PC-3 (cell line): ENCODE measurements around the gene ERCC5. TPM values are rescaled to one million over a fixed set of nuclear protein-coding genes. Genes with fewer than 3 reads are reported as not detected.

Experiments
- ATAC-seq: fragments of 200-7000 bp; cut with Tn5 transposase; 2 replicates; pipeline ENCODE4 v1.9.1; 2020; ENCODE audit warnings: mild to moderate bottlenecking, moderate library complexity
- BruUV-seq: library from RNA; stranded (reverse); fragments of 400-500 nt; replicated peaks from 2 replicates; lab custom pipeline; 2021; lab: Mats Ljungman, UMichigan
- CTCF ChIA-PET: fragments of 300-600 bp; sonication (Branson Sonifier 250); formaldehyde crosslinking; loops from one replicate; lab custom pipeline; 2022; ENCODE audit warnings: antibody characterized with exemption; lab: Charles Lee
- POLR2A ChIA-PET: fragments of 300-600 bp; sonication (Branson Sonifier 250); formaldehyde crosslinking; loops from one replicate; lab custom pipeline; 2022; ENCODE audit warnings: antibody characterized with exemption; ENCODE audit not compliant: unreplicated experiment; lab: Charles Lee
- DNase-seq: peaks from one replicate; pipeline ENCODE4 v3.0.0-alpha.2; 2015
- H2AFZ ChIP-seq: fragments of 300-600 bp; sonication (generic); 2 replicates; pipeline ENCODE4 v1.6.0; 2016; ENCODE audit warnings: antibody characterized with exemption, low read length
- H3F3A ChIP-seq: fragments of 300-600 bp; sonication (generic); one replicate; pipeline ENCODE4 v1.6.0; 2017; ENCODE audit warnings: antibody characterized with exemption, low read length, control low read depth, mild to moderate bottlenecking; ENCODE audit not compliant: unreplicated experiment
- H3K27ac ChIP-seq: fragments of 300-600 bp; sonication (generic); 2 replicates; pipeline ENCODE4 v1.5.1; 2016; ENCODE audit warnings: mild to moderate bottlenecking, low read length
- H3K27me3 ChIP-seq: fragments of 300-600 bp; sonication (generic); 2 replicates; pipeline ENCODE4 v1.6.1; 2016; ENCODE audit warnings: low read length, mixed read lengths
- H3K36me3 ChIP-seq: fragments of 300-600 bp; sonication (generic); 2 replicates; pipeline ENCODE4 v1.6.1; 2016; ENCODE audit warnings: low read depth, mixed run types, low read length, mixed read lengths
- H3K4me1 ChIP-seq: fragments of 300-600 bp; sonication (generic); 2 replicates; pipeline ENCODE4 v1.5.1; 2016; ENCODE audit warnings: low read length; ENCODE audit not compliant: insufficient read depth
- H3K4me2 ChIP-seq: fragments of 300-600 bp; sonication (generic); 2 replicates; pipeline ENCODE4 v1.6.0; 2016; ENCODE audit warnings: low read length
- H3K4me3 ChIP-seq: fragments of 300-600 bp; sonication (generic); 2 replicates; pipeline ENCODE4 v1.5.1; 2016; ENCODE audit warnings: mild to moderate bottlenecking, low read length, mixed read lengths
- H3K79me2 ChIP-seq: fragments of 300-600 bp; sonication (generic); 2 replicates; pipeline ENCODE4 v1.6.1; 2017; ENCODE audit warnings: low read length, mixed read lengths
- H3K9ac ChIP-seq: fragments of 300-600 bp; sonication (generic); 2 replicates; pipeline ENCODE4 v1.6.0; 2016; ENCODE audit warnings: mild to moderate bottlenecking, low read length
- H3K9me2 ChIP-seq: fragments of 300-600 bp; sonication (generic); replicated peaks from 2 replicates; pipeline ENCODE4 v1.6.1; 2016; ENCODE audit warnings: mixed run types, low read length, mixed read lengths
- H3K9me3 ChIP-seq: fragments of 300-600 bp; sonication (generic); 2 replicates; pipeline ENCODE4 v1.6.1; 2016; ENCODE audit warnings: low read length, mixed read lengths
- H4K20me1 ChIP-seq: fragments of 300-600 bp; sonication (generic); 2 replicates; pipeline ENCODE4 v1.6.1; 2016; ENCODE audit warnings: low read length, mixed read lengths
- EZH2 ChIP-seq: fragments of 300-600 bp; sonication (generic); IDR thresholded peaks from one replicate; pipeline ENCODE4 v1.6.1; 2017; ENCODE audit warnings: antibody characterized with exemption, mild to moderate bottlenecking, low read length; ENCODE audit not compliant: unreplicated experiment
- EZH2phosphoT487 ChIP-seq: fragments of 300-600 bp; sonication (generic); IDR thresholded peaks from 2 replicates; pipeline ENCODE4 v1.6.1; 2018; ENCODE audit warnings: mild to moderate bottlenecking, antibody characterized with exemption, low read length, borderline replicate concordance
- intact Hi-C: fragments of 100-400 bp; cut with micrococcal nuclease; formaldehyde crosslinking; loops from 2 replicates; pipeline ENCODE4 v1.9.0; 2023
- total RNA-seq: library from RNA; depleted of rRNA; stranded (reverse); fragments of >200 nt; gene quantifications from 2 replicates; pipeline ENCODE4 v1.2.3, GENCODE V29; 2014
- TF ChIP-seq, protein P1 (sequence below): fragments of 300-600 bp; sonication (generic); conservative IDR thresholded peaks from 2 replicates; pipeline ENCODE4 v1.5.1; 2017; ENCODE audit warnings: antibody characterized with exemption, low read depth, mild to moderate bottlenecking, low read length

ERCC5 gene
- total RNA-seq, 1 experiment from 2014 or later = 19.3 TPM

DNA sequence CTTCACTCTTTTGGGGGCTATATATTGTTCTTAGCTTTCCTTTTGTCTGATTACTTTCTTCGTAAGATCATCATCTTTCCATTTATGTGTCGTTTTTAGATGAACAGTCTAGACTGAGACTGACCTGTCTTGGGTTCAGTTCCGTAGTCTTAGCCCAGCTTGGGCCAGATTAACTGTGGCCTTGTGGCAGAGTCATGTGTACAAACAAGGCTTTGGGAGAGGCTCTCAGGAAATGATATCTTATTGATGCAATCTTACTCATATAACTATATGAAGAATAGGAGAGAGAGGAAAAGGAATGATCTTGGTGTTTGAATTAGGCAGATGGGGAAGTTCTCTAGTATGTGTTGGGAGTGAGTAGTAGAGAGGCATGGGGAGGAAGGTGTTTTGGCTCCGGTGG is 6.8 kb upstream of the ERCC5 start:
- Histone ChIP-seq H3K27ac (no peak overlapping the region), H3K9ac (no peak overlapping the region), H3K9me2 (no peaks in the 10 kb centered on the region), H2AFZ (no peak overlapping the region), H3K36me3 (no peaks in the 10 kb centered on the region), H3K4me2 (no peak overlapping the region), H3K4me1 (no peaks in the 10 kb centered on the region), H4K20me1 (no peaks in the 10 kb centered on the region), H3K79me2 (no peaks in the 10 kb centered on the region), H3K27me3 (no peaks in the 10 kb centered on the region), H3K9me3 (no peaks in the 10 kb centered on the region), H3K4me3 (no peak overlapping the region), H3F3A (no peaks in the 10 kb centered on the region)
- BruUV-seq = no TSS peak
- intact Hi-C loops = no loop called here
- ATAC-seq (peak; percentile 56), DNase-seq (no peak)
- ChIA-PET POLR2A (no interaction called here), CTCF (no interaction called here)
- no peak for TF ChIP-seq EZH2phosphoT487
- TF ChIP-seq EZH2 = no peak
- TF ChIP-seq, protein P1, sequence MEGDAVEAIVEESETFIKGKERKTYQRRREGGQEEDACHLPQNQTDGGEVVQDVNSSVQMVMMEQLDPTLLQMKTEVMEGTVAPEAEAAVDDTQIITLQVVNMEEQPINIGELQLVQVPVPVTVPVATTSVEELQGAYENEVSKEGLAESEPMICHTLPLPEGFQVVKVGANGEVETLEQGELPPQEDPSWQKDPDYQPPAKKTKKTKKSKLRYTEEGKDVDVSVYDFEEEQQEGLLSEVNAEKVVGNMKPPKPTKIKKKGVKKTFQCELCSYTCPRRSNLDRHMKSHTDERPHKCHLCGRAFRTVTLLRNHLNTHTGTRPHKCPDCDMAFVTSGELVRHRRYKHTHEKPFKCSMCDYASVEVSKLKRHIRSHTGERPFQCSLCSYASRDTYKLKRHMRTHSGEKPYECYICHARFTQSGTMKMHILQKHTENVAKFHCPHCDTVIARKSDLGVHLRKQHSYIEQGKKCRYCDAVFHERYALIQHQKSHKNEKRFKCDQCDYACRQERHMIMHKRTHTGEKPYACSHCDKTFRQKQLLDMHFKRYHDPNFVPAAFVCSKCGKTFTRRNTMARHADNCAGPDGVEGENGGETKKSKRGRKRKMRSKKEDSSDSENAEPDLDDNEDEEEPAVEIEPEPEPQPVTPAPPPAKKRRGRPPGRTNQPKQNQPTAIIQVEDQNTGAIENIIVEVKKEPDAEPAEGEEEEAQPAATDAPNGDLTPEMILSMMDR = no peak

DNA sequence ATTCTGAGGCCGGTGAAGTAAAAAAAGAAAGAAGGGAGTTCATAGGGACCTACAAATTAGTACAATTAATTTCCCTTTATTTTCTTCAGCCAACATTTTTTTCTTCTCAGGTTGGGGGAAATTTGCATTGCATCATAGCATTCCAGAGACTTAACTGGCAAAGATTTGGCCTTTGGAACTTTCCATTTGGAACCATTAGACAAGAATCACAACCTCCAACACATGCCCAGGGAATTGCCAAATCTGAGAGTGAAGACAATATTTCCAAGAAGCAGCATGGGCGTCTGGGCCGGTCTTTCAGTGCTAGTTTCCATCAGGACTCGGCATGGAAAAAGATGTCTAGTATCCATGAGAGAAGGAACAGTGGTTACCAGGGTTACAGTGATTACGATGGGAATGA is 6.4 kb upstream of the ERCC5 start:
- Histone ChIP-seq H3K9me3 (no peaks in the 10 kb centered on the region), H3K4me1 (no peaks in the 10 kb centered on the region), H3K4me3 (no peak overlapping the region), H3K36me3 (no peaks in the 10 kb centered on the region), H3K79me2 (no peaks in the 10 kb centered on the region), H3K9me2 (no peaks in the 10 kb centered on the region), H3F3A (no peaks in the 10 kb centered on the region), H3K27ac (no peak overlapping the region), H3K27me3 (no peaks in the 10 kb centered on the region), H3K4me2 (no peak overlapping the region), H4K20me1 (no peaks in the 10 kb centered on the region), H2AFZ (no peak overlapping the region), H3K9ac (no peak overlapping the region)
- BruUV-seq = no TSS peak
- TF ChIP-seq EZH2 = no peak
- TF ChIP-seq EZH2phosphoT487 = no peak
- TF ChIP-seq, protein P1 = no peak
- intact Hi-C loops = no loop called here
- CTCF ChIA-PET = no interaction called here
- POLR2A ChIA-PET = no interaction called here
- ATAC-seq (no peak), DNase-seq (no peak)

DNA sequence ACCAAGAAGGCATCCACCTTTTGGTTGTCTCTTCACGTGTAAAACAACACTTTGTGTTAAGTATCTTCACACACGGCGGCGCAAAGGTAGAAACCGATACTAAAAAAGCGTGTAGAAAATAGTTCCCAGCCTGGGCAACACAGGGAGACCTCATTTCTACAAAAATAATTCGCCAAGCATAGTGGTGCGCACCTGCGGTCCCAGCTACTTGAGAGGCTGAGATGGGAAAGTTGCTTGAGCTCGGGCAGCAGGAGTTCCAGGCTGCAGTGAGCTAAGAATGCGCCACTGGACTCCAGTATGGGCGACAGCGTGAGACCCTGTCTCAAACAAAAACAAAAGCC is 573 bp upstream of the ERCC5 start:
- Histone ChIP-seq H3K9me3 (no peaks in the 10 kb centered on the region), H3K36me3 (no peaks in the 10 kb centered on the region), H3F3A (no peaks in the 10 kb centered on the region), H3K4me2 (peak overlapping the region; percentile 89), H2AFZ (peak overlapping the region; percentile 93), H3K9ac (peak overlapping the region; percentile 82), H3K9me2 (no peaks in the 10 kb centered on the region), H3K4me1 (0 out of 2 replicates have a peak, but pooled peaks cover 6% of the 10 kb centered on the region), H3K27ac (peak overlapping the region; percentile 74), H3K27me3 (no peaks in the 10 kb centered on the region), H3K4me3 (peak overlapping the region; percentile 95), H3K79me2 (peaks cover 32% of the 10 kb centered on the region), H4K20me1 (no peaks in the 10 kb centered on the region)
- TF ChIP-seq, protein P1 = no peak
- no peak for TF ChIP-seq EZH2phosphoT487
- TF ChIP-seq EZH2 = no peak
- intact Hi-C loops = no loop called here
- CTCF ChIA-PET = no interaction called here
- POLR2A ChIA-PET = interaction anchor here (0.6 to 0.9 kb wide), 3 partner anchors 126 to 249 kb away, joined by 3 to 6 read pairs (median 5); no protein-coding TSS in a partner anchor
- ATAC-seq = peak; percentile 19
- TSS peak; percentile 91 for BruUV-seq
- no peak for DNase-seq
